ENCODE measurements around the gene MAP2.
A peak's percentile ranks its signal among the peaks of the same experiment; 100 is the strongest.

The MAP2 gene

DNA sequence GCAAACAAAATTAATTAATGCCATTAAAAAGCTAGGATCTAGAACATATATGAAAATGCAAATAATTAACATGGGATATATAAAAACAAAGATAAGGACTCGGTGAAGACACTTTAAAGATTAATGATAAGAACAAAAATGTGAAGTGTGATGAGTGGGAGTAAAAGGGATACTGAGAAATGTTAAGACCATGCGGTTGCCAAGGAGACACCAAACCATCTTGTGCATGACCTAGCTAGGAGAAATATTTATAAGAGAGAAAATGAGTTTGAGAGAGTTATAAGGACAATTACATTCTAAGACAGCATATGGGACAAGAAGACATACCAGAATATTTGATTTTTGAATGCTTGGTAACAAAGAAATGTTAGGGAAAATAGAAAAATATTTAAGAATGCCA, 25.4 kb upstream of the MAP2 start:
- Mint-ChIP-seq H3K27me3 (peaks cover 24 to 30% of the 10 kb centered on the region in 2 donors), H3K36me3 (no peaks in the 10 kb centered on the region), H3K27ac (no peak overlapping the region), H3K9me3 (no peaks in the 10 kb centered on the region), H3K4me3 (no peak overlapping the region), H3K4me1 (no peaks in the 10 kb centered on the region)
- DNase-seq, result no peak
- ATAC-seq (replicated peaks), result no peak

DNA sequence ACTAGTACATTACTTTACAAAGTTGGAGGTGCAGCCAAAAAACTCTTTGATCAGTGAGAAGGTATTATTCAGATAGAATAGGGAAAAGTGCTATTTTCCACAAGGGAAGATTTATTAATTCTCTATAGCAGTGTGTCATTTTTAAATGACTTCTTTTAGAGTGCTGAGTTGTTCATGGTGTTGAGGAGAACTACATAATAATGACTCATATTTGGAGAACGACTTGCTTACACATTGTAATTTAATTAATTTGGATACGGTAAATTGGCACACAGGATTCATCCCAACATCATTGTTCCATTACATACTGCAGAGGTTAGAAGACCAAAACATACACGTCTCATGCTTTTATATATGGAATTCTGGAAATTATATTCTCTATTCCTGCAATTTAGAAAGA, 22.1 kb upstream of the MAP2 start:
- ATAC-seq (replicated peaks) (no peak), DNase-seq (no peak)
- Mint-ChIP-seq H3K27ac (no peak overlapping the region), H3K9me3 (no peaks in the 10 kb centered on the region), H3K4me3 (no peak overlapping the region), H3K36me3 (no peaks in the 10 kb centered on the region), H3K27me3 (peaks cover 21% of the 10 kb centered on the region in 2 donors), H3K4me1 (no peaks in the 10 kb centered on the region)

- Mint-ChIP-seq H3K4me1 (no peaks in the 10 kb centered on the region), H3K27ac (no peak overlapping the region), H3K9me3 (peaks cover 3 to 4% of the 10 kb centered on the region in 2 donors), H3K36me3 (no peaks in the 10 kb centered on the region), H3K27me3 (peaks cover 9 to 24% of the 10 kb centered on the region in 2 donors), H3K4me3 (no peak overlapping the region)
- no peak for ATAC-seq (replicated peaks)
- DNase-seq, result no peak
Measured at GRCh38 chr2:209411296-209411695, 12.6 kb upstream of the MAP2 start.

DNA sequence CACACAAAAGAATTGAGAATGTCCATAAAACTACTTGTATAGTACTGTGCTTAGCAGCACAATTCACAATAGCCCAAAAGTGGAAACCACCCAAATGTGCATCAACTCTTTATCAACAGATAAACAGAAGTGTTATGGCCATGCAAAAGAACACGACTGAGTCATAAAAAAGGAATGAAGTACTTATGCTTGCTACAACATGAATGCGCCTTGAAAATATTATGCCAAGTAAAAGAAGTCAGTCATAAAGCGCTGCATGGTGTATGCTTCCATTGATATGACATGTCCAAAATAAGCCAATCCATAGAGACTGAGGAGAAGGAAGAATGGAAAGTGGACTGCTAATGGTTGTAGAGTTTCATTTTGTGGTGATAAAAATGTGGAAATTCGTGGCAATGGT, 12.1 kb upstream of the MAP2 start:
- Mint-ChIP-seq H3K9me3 (peaks cover 3 to 4% of the 10 kb centered on the region in 2 donors), H3K4me1 (no peaks in the 10 kb centered on the region), H3K27ac (no peak overlapping the region), H3K4me3 (no peak overlapping the region), H3K27me3 (peaks cover 9 to 25% of the 10 kb centered on the region in 2 donors), H3K36me3 (no peaks in the 10 kb centered on the region)
- ATAC-seq (replicated peaks) (no peak), DNase-seq (no peak)

DNA sequence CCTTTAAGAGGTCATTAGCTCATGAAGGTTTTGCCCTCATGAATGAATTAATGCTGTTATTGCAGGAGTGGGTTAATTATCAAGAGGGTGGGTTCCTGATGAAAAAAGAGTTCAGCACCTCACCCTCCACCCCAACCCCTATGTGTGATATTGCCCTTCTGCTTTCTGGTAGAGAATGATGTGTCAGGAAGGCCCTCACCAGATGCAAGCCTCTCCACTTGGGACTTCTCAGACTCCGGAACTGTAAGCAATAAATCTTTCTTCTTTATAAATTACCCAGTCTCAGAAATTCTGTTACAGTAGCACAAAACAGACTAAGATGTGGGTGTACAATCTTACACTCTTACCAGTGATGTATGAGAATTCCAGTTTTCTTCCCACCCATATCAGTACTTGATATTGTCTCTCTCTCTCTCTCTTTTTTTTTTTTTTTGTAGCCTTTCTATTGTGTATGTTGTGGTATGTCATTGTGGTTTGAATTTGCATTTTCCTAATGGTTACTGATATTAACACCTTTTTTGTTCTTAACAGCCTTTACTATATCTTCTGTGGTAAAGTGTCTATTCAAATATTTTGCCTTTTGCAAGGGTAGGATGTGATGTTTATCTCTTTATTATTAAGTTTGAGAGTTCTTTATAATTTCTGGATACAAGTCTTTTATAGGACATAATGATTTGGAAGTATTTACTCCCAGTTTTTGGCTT, 10.4 kb upstream of the MAP2 start:
- ATAC-seq (replicated peaks) (no peak), DNase-seq (no peak)
- Mint-ChIP-seq H3K27ac (no peak overlapping the region), H3K4me1 (no peaks in the 10 kb centered on the region), H3K4me3 (no peak overlapping the region), H3K27me3 (peaks cover 9 to 25% of the 10 kb centered on the region in 2 donors), H3K9me3 (peaks cover 3 to 4% of the 10 kb centered on the region in 2 donors), H3K36me3 (no peaks in the 10 kb centered on the region)

GRCh38 chr2:209416913-209417312, 6.9 kb upstream of the MAP2 start:
- Mint-ChIP-seq H3K27me3 (peaks cover 16 to 34% of the 10 kb centered on the region in 2 donors), H3K36me3 (no peaks in the 10 kb centered on the region), H3K4me3 (no peak overlapping the region), H3K27ac (no peak overlapping the region), H3K4me1 (no peaks in the 10 kb centered on the region), H3K9me3 (peaks cover 3 to 4% of the 10 kb centered on the region in 2 donors)
- ATAC-seq (replicated peaks) (no peak), DNase-seq (no peak)

DNA sequence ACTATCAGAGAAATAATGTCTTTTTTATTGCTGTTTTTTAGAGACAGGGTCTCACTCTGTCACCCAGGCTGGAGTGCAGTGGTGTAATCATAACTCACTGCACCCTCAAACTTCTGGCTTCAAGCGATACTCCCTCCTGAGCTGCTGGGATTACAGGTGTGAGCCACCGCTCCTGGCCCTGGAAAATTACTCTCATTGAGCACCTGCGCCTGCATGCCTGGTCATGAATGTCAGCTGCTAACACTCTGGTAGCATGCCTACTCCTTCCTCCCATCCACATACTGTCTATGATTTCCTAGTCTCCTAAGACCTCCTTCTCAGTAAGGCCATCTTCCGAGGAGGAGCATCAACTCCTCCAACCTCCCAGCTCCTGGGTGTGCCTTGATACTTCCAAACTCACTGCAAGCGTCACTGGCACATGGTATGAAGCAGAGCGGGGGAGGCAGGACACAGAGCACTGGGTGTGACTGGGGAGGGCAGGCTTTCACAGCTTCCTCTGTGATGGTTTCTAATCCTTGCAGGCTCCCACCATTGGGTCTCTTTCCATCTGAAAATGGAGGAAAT, 1.6 kb upstream of the MAP2 start:
- Mint-ChIP-seq H3K36me3 (no peaks in the 10 kb centered on the region), H3K4me1 (peaks cover 12 to 17% of the 10 kb centered on the region in 2 donors), H3K4me3 (no peak overlapping the region), H3K27ac (no peak overlapping the region), H3K27me3 (peaks cover 7 to 21% of the 10 kb centered on the region in 2 donors), H3K9me3 (no peaks in the 10 kb centered on the region)
- ATAC-seq (replicated peaks) (no peak), DNase-seq (no peak)

GRCh38 chr2:209424199-209424701, 403 bp downstream of the MAP2 start:
- ATAC-seq (replicated peaks), result peak; percentile 36 to 45
- Mint-ChIP-seq H3K4me1 (peaks cover 12 to 17% of the 10 kb centered on the region in 2 donors), H3K27ac (no peak overlapping the region), H3K4me3 (peak overlapping the region; percentile 90 to 94), H3K9me3 (no peaks in the 10 kb centered on the region), H3K27me3 (peaks cover 0 to 21% of the 10 kb centered on the region in 2 donors), H3K36me3 (no peaks in the 10 kb centered on the region)
- peak; percentile 2 for DNase-seq

DNA sequence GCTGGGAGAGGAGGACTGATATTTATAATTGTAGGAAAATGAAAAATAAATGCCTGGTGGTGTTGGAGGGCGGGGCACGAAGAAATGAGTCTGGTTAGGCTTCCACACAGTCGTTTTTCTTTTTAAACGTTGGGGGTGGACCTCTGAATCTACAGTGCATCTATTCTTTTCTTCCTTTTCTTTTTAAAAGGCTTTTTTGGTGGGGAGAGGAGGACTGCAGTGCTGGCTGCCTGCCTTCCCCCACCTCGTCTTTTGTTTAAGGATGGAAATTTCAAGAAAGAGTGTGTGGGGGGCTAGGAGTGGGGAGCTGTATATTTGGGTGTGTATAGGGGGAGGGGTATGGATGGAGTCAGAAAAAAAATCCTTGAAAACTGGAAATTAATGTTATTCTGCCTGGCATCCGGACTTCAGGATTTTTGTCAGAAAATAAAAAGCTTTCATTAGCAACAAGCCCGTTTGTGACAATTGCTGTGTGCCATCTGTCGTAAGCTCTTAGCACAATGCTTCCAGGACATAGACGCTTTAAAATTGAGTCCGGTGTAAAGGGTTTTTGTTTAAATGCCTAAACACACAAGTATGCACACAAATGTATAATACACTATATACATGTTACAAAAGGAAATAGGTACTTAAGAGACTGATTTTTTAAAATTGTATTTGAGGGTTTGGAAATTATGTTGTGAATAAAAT, 1.1 kb downstream of the MAP2 start:
- no peak overlapping the region for H3K27ac Mint-ChIP-seq

DNA sequence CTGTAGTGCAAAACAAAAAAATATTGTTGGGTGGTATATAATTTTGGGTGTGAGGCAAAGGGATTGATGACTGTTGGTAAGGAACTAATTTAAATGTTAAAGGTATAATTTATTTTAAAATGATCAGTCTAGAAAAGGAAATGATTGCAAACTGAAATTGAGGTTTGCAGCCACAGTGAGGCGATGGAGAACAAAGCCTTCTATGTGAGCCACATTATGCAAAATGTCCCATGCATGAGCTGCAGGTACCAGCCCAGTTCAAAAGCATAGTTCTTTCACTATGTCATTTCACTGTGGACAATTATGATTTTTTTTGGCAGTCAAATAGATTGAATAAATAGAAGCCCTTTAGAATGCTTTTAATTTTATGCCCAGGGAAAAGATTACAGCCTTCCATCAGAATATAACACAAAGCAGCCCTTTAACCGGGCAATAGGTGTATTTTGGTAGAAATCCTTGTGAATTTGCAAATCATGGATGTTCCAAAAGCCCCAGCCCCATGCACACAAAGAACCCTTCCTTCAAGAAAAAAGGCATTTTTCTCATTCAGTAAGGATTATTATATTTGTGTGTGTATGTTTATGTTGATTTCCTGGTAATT, 1.7 kb downstream of the MAP2 start:
- H3K4me3 Mint-ChIP-seq, result no peak overlapping the region
- H3K9me3 Mint-ChIP-seq, result no peaks in the 10 kb centered on the region
- peaks cover 12 to 17% of the 10 kb centered on the region in 2 donors for H3K4me1 Mint-ChIP-seq
- peak; percentile 24 to 30 for ATAC-seq (replicated peaks)
- H3K27ac Mint-ChIP-seq, result no peak overlapping the region
- no peak for DNase-seq
- no peaks in the 10 kb centered on the region for H3K36me3 Mint-ChIP-seq
- peaks cover 0 to 20% of the 10 kb centered on the region in 2 donors for H3K27me3 Mint-ChIP-seq

More for the DNA sequence above, 1.1 kb downstream of the MAP2 start:
- no peaks in the 10 kb centered on the region for H3K9me3 Mint-ChIP-seq
- no peak for ATAC-seq (replicated peaks)
- no peaks in the 10 kb centered on the region for H3K36me3 Mint-ChIP-seq
- H3K4me1 Mint-ChIP-seq, result peaks cover 12 to 17% of the 10 kb centered on the region in 2 donors
- peaks cover 0 to 21% of the 10 kb centered on the region in 2 donors for H3K27me3 Mint-ChIP-seq
- DNase-seq, result no peak
- peak overlapping the region; percentile 90 to 94 for H3K4me3 Mint-ChIP-seq

DNA sequence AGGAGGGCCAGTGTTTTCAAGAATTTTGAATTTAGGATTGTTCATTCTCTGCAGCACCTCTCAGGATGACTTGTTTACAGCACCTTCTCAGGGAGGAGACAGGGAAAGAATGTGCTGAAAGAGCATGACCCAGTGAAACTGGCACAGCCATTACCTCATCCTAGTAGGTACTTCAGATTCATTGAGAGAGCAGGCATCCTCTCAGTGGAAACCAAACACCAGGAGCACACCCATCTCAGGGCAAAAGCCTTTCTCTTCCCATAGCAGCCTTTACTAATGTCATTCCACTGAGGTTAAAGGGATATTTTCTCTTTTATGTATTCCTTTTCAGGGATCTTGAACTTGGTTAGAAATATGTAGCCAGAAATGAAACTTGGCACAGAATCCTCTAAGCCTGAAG, 2.6 kb downstream of the MAP2 start:
- H3K27ac Mint-ChIP-seq, result no peak overlapping the region
- H3K27me3 Mint-ChIP-seq, result peaks cover 0 to 12% of the 10 kb centered on the region in 2 donors
- ATAC-seq (replicated peaks) (no peak), DNase-seq (no peak)
- no peaks in the 10 kb centered on the region for H3K9me3 Mint-ChIP-seq
- H3K4me3 Mint-ChIP-seq, result no peak overlapping the region
- H3K4me1 Mint-ChIP-seq, result peaks cover 12 to 17% of the 10 kb centered on the region in 2 donors
- H3K36me3 Mint-ChIP-seq, result no peaks in the 10 kb centered on the region

- DNase-seq (no peak), ATAC-seq (replicated peaks) (no peak)
- Mint-ChIP-seq H3K27me3 (no peaks in the 10 kb centered on the region), H3K9me3 (no peaks in the 10 kb centered on the region), H3K36me3 (no peaks in the 10 kb centered on the region), H3K4me3 (no peak overlapping the region), H3K4me1 (no peaks in the 10 kb centered on the region), H3K27ac (no peak overlapping the region)
Measured at GRCh38 chr2:209431701-209432100, 7.9 kb downstream of the MAP2 start.

GRCh38 chr2:209441541-209441940, 17.7 kb downstream of the MAP2 start:
- Mint-ChIP-seq H3K4me3 (no peak overlapping the region), H3K27me3 (no peaks in the 10 kb centered on the region), H3K27ac (no peak overlapping the region), H3K36me3 (no peaks in the 10 kb centered on the region), H3K4me1 (no peaks in the 10 kb centered on the region), H3K9me3 (no peaks in the 10 kb centered on the region)
- DNase-seq (no peak), ATAC-seq (replicated peaks) (no peak)

GRCh38 chr2:209442939-209443338, 19.1 kb downstream of the MAP2 start:
- DNase-seq (no peak), ATAC-seq (replicated peaks) (no peak)
- Mint-ChIP-seq H3K4me1 (no peaks in the 10 kb centered on the region), H3K36me3 (no peaks in the 10 kb centered on the region), H3K4me3 (no peak overlapping the region), H3K27me3 (no peaks in the 10 kb centered on the region), H3K9me3 (no peaks in the 10 kb centered on the region), H3K27ac (no peak overlapping the region)
